MM.1S (cell line): Measurements from ENCODE around the gene ANKS3.

ENCODE experiments used
- DNase-seq: peaks from one replicate; pipeline ENCODE4 v3.0.0-alpha.2; 2015
- H2AFZ ChIP-seq: fragments of 300-600 bp; sonication (generic); 2 replicates; pipeline ENCODE4 v1.6.0; 2016; ENCODE audit warnings: antibody characterized with exemption, low read length
- H3F3A ChIP-seq: fragments of 300-600 bp; sonication (generic); 2 replicates; pipeline ENCODE4 v1.6.1; 2016; ENCODE audit warnings: mild to moderate bottlenecking, antibody characterized with exemption, low read length, moderate library complexity, mixed read lengths; ENCODE audit not compliant: insufficient read depth
- H3K27ac ChIP-seq: fragments of 300-600 bp; sonication (generic); 2 replicates; pipeline ENCODE4 v1.5.1; 2016; ENCODE audit warnings: mild to moderate bottlenecking, low read length
- H3K27me3 ChIP-seq: fragments of 300-600 bp; sonication (generic); replicated peaks from 2 replicates; pipeline ENCODE4 v1.6.0; 2016; ENCODE audit warnings: low read length; ENCODE audit not compliant: insufficient read depth
- H3K36me3 ChIP-seq: fragments of 300-600 bp; sonication (generic); replicated peaks from 2 replicates; pipeline ENCODE4 v1.6.1; 2016; ENCODE audit warnings: mild to moderate bottlenecking, low read length, mixed read lengths; ENCODE audit not compliant: insufficient read depth
- H3K4me1 ChIP-seq: fragments of 300-600 bp; sonication (generic); 2 replicates; pipeline ENCODE4 v1.6.1; 2016; ENCODE audit warnings: low read length, mixed read lengths
- H3K4me2 ChIP-seq: fragments of 300-600 bp; sonication (generic); 2 replicates; pipeline ENCODE4 v1.6.0; 2016; ENCODE audit warnings: low read depth, low read length
- H3K4me3 ChIP-seq: fragments of 300-600 bp; sonication (generic); 2 replicates; pipeline ENCODE4 v1.5.1; 2016; ENCODE audit warnings: low read length, mixed read lengths
- H3K79me2 ChIP-seq: fragments of 300-600 bp; sonication (generic); 2 replicates; pipeline ENCODE4 v1.6.1; 2016; ENCODE audit warnings: mixed run types, low read length, mixed read lengths
- H3K9ac ChIP-seq: fragments of 300-600 bp; sonication (generic); 2 replicates; pipeline ENCODE4 v1.6.1; 2016; ENCODE audit warnings: low read length, mixed read lengths
- H3K9me2 ChIP-seq: fragments of 300-600 bp; sonication (generic); replicated peaks from 2 replicates; pipeline ENCODE4 v1.6.1; 2016; ENCODE audit warnings: mild to moderate bottlenecking, low read length, mixed read lengths; ENCODE audit not compliant: insufficient read depth
- H3K9me3 ChIP-seq: fragments of 300-600 bp; sonication (generic); replicated peaks from 2 replicates; pipeline ENCODE4 v1.6.1; 2016; ENCODE audit warnings: mild to moderate bottlenecking, low read length, mixed read lengths; ENCODE audit not compliant: insufficient read depth
- H4K20me1 ChIP-seq: fragments of 300-600 bp; sonication (generic); 2 replicates; pipeline ENCODE4 v1.6.1; 2016; ENCODE audit warnings: mild to moderate bottlenecking, low read length, moderate library complexity, mixed read lengths; ENCODE audit not compliant: insufficient read depth
- CTCF ChIP-seq: fragments of 300-600 bp; sonication (generic); IDR thresholded peaks from 2 replicates; pipeline ENCODE4 v1.5.1; 2016; ENCODE audit warnings: antibody characterized with exemption, low read length, mixed read lengths
- EZH2 ChIP-seq: fragments of 300-600 bp; sonication (generic); optimal IDR thresholded peaks from 2 replicates; pipeline ENCODE3; 2017; ENCODE audit warnings: low read depth, mild to moderate bottlenecking, antibody characterized with exemption, low read length, mixed read lengths
- EZH2phosphoT487 ChIP-seq: fragments of 300-600 bp; sonication (generic); IDR thresholded peaks from 2 replicates; pipeline ENCODE4 v1.6.1; 2018; ENCODE audit warnings: antibody characterized with exemption, low read length

ANKS3 gene

GRCh38 chr16:4668313-4668960, 65.6 kb downstream of the ANKS3 start:
- Histone ChIP-seq H2AFZ (no peak overlapping the region), H3K27me3 (no peaks in the 10 kb centered on the region), H3K9me3 (no peaks in the 10 kb centered on the region), H3K36me3 (no peaks in the 10 kb centered on the region), H3K4me3 (no peak overlapping the region), H3F3A (peaks cover 16% of the 10 kb centered on the region; the same call in 1 of the 2 replicates), H3K27ac (no peak overlapping the region), H3K4me1 (peaks cover 16% of the 10 kb centered on the region), H3K9ac (no peak overlapping the region), H3K9me2 (no peaks in the 10 kb centered on the region), H4K20me1 (no peaks in the 10 kb centered on the region), H3K79me2 (peaks cover under 1% of the 10 kb centered on the region; the same call in 1 of the 2 replicates), H3K4me2 (no peak overlapping the region)
- DNase-seq = no peak
- TF ChIP-seq CTCF (no peak), EZH2phosphoT487 (no peak), EZH2 (no peak)

- TF ChIP-seq EZH2 = no peak
- no peak overlapping the region for H3K4me2 ChIP-seq
- no peak overlapping the region for H3K27ac ChIP-seq
- no peak overlapping the region for H3K9ac ChIP-seq
- DNase-seq = no peak
- H3F3A ChIP-seq = peaks cover 16% of the 10 kb centered on the region; the same call in 1 of the 2 replicates
- H2AFZ ChIP-seq = no peak overlapping the region
- no peaks in the 10 kb centered on the region for H3K9me2 ChIP-seq
- no peaks in the 10 kb centered on the region for H3K36me3 ChIP-seq
- no peaks in the 10 kb centered on the region for H3K9me3 ChIP-seq
- H3K4me1 ChIP-seq = peaks cover 16% of the 10 kb centered on the region
- no peaks in the 10 kb centered on the region for H3K27me3 ChIP-seq
- no peaks in the 10 kb centered on the region for H4K20me1 ChIP-seq
- H3K79me2 ChIP-seq = peaks cover 2% of the 10 kb centered on the region; the same call in 1 of the 2 replicates
- H3K4me3 ChIP-seq = no peak overlapping the region
These were observed 66.7 kb downstream of the ANKS3 start for GRCh38 chr16:4667203-4667963.

- H3K36me3 ChIP-seq = no peaks in the 10 kb centered on the region
- H2AFZ ChIP-seq = no peak overlapping the region
- no peak overlapping the region for H3K27ac ChIP-seq
- H3K4me2 ChIP-seq = no peak overlapping the region
- H3K9me2 ChIP-seq = no peaks in the 10 kb centered on the region
- H3K9me3 ChIP-seq = no peaks in the 10 kb centered on the region
- H3K27me3 ChIP-seq = no peaks in the 10 kb centered on the region
- no peak for DNase-seq
- no peak overlapping the region for H3K4me3 ChIP-seq
- peaks cover 16% of the 10 kb centered on the region for H3K4me1 ChIP-seq
- peaks cover 2% of the 10 kb centered on the region; the same call in 1 of the 2 replicates for H3K79me2 ChIP-seq
- no peaks in the 10 kb centered on the region for H4K20me1 ChIP-seq
- no peak for TF ChIP-seq EZH2
- TF ChIP-seq EZH2phosphoT487 = no peak
- no peak for TF ChIP-seq CTCF
- peaks cover 16% of the 10 kb centered on the region; the same call in 1 of the 2 replicates for H3F3A ChIP-seq
- no peak overlapping the region for H3K9ac ChIP-seq
These were observed 67.4 kb downstream of the ANKS3 start for GRCh38 chr16:4666537-4667202.
